Spleen (tissue), 11 donors: Measurements from ENCODE around the gene EXT2. TPM values are rescaled to one million over a fixed set of nuclear protein-coding genes. Genes with fewer than 3 reads are reported as not detected.

ENCODE experiments used
- DNase-seq: peaks from one replicate; pipeline ENCODE4 v3.0.0-alpha.2; 2020
- H3K27ac ChIP-seq, 8 donors: fragments of 200-600 bp; sonication (generic) in 7 of 8; 1 replicate in 4 of 8; 2 replicates in 4 of 8; pipeline versions ENCODE4 v1.5.0 to v1.8.0; 2016 to 2021; ENCODE audit warnings: inconsistent platforms in 4 of 8, mild to moderate bottlenecking in 4 of 8, moderate library complexity in 1 of 8
- H3K27me3 ChIP-seq, 7 donors: fragments of 200-600 bp; sonication (generic) in 6 of 7; replicated peaks in 1 of 7; 1 replicate in 4 of 7; 2 replicates in 3 of 7; pipeline versions ENCODE4 v1.5.0 to v1.8.0; 2016 to 2021; ENCODE audit warnings: inconsistent platforms in 3 of 7, mild to moderate bottlenecking in 1 of 7
- H3K36me3 ChIP-seq, 6 donors: fragments of 200-600 bp; sonication (generic) in 5 of 6; 1 replicate in 4 of 6; 2 replicates in 2 of 6; pipeline versions ENCODE4 v1.5.0 to v1.8.0; 2016 to 2021; ENCODE audit warnings: inconsistent platforms in 2 of 6
- H3K4me1 ChIP-seq, 6 donors: fragments of 200-600 bp; sonication (generic) in 5 of 6; 1 replicate in 3 of 6; 2 replicates in 3 of 6; pipeline versions ENCODE4 v1.5.0 to v1.8.0; 2016 to 2021; ENCODE audit warnings: inconsistent platforms in 3 of 6
- H3K4me3 ChIP-seq, 8 donors: fragments of 200-600 bp; sonication (generic) in 7 of 8; 1 replicate in 4 of 8; 2 replicates in 4 of 8; pipeline versions ENCODE4 v1.5.0 to v1.8.0; 2016 to 2021; ENCODE audit warnings: inconsistent platforms in 4 of 8, mild to moderate bottlenecking in 4 of 8, moderate library complexity in 2 of 8
- H3K9me3 ChIP-seq, 8 donors: fragments of 200-600 bp; sonication (generic) in 7 of 8; 1 replicate in 4 of 8; 2 replicates in 4 of 8; pipeline versions ENCODE4 v1.5.0 to v1.8.0; 2016 to 2021; ENCODE audit warnings: inconsistent platforms in 4 of 8
- CTCF ChIP-seq, 11 experiments: fragments of 200-600 bp in 7 of 11; fragments of 450-650 bp in 4 of 11; sonication (generic) in 4 of 11; IDR thresholded peaks in 8 of 11; conservative IDR thresholded peaks in 3 of 11; 1 replicate in 7 of 11; 2 replicates in 4 of 11; pipeline versions ENCODE4 v1.4.0 to v1.8.0; 2016 to 2021; ENCODE audit warnings: antibody characterized with exemption in 11 of 11, inconsistent platforms in 4 of 11, mild to moderate bottlenecking in 1 of 11
- POLR2A ChIP-seq, 3 donors: fragments of 450-650 bp; IDR thresholded peaks; one replicate each; pipeline ENCODE4 v1.5.1; 2017; ENCODE audit warnings: antibody characterized with exemption in 3 of 3, mild to moderate bottlenecking in 1 of 3
- POLR2AphosphoS5 ChIP-seq, 3 donors: sonication (generic); formaldehyde crosslinking; IDR thresholded peaks; one replicate each; pipeline ENCODE4 v1.5.1; 2017; ENCODE audit warnings: antibody characterized with exemption in 3 of 3
- WGBS, 5 donors: extraction: QIAGEN DNeasy Blood & Tissue Kit in 3 of 5; methylation state at CpG; one replicate each; pipeline versions ENCODE4 v1.1.5 to v1.1.7; 2013 to 2018; 5-methylcytosine and 5-hydroxymethylcytosine counted together
- intact Hi-C: fragments of 100-400 bp; cut with DNase I; formaldehyde crosslinking; loops from one replicate; pipeline ENCODE4 v1.15.0; 2023; ENCODE audit warnings: low total_unique reads
- polyA plus RNA-seq, 3 donors: library from polyadenylated mRNA; stranded (reverse); fragments of 200-250 nt; gene quantifications; one replicate each; pipeline ENCODE4 v1.2.1, GENCODE V29; 2013
- total RNA-seq, 7 donors: library from RNA; depleted of rRNA in 3 of 7; stranded (reverse); fragments of >200 nt in 3 of 7; fragmentation: NEBNext Ultra II Directional in 4 of 7; extraction: Animal tissue kit (Norgen Biotek cat#: 25700) in 4 of 7; gene quantifications; one replicate each; pipeline versions ENCODE4 v1.1.0 to v1.2.1, GENCODE V29; 2016 to 2021
- donor health status: healthy with polysubstance abuse.
- donor health status: DM: no; HTN: no; CAD: no; lungs with moderate emphysema.
- donor health status: DM: no; HTN: no; CAD: no.
- donor health status: Bipolar disorder and iron deficiency.
- donor health status: healthy.
- donor health status: DM: no; HTN: no; CAD: no.
- donor health status: DM: yes; HTN: yes; CAD: no.

The EXT2 gene
- total and polyA plus RNA-seq, 10 donors, result 10.0 to 60.1 (median 41.3) TPM

DNA sequence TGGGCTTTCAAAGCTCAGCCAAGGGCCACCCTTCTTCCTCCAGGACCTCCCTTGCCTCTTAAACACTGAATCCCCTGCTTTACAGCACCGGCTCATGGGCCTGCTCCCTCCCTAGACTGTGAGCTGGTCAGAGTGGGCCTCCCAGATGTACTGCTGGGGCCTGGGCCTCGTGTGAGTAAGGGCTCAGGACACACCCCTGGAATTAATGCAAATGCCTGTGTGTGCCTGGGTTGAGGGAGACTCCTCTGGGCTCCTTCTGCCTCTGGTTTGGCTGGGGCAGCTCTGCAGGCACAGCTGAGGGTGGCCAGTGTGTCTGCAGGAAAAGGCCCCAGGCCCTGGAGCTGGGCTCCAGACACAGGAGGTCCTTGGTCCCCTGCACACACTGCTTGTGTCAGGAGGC lies 190.3 kb downstream of the EXT2 start:
- 50 to 82% (median 68%) methylated on average over 2 of the region's 2 CpGs for WGBS, 5 donors
- intact Hi-C loops, result loop anchor here (5.0 kb wide), 1 partner anchor 252 kb away; no protein-coding TSS in a partner anchor

GRCh38 chr11:44286268-44286880 lies 190.9 kb downstream of the EXT2 start:
- Histone ChIP-seq H3K27me3 (peaks cover 0 to 18% (median 0%) of the 10 kb centered on the region in 7 donors), H3K4me1 (no peaks in the 10 kb centered on the region), H3K9me3 (no peaks in the 10 kb centered on the region), H3K27ac (no peak overlapping the region), H3K36me3 (no peaks in the 10 kb centered on the region), H3K4me3 (no peak overlapping the region)
- no peak for TF ChIP-seq POLR2A (IDR thresholded peaks at IDR 0.05)
- no peak for TF ChIP-seq POLR2AphosphoS5 (IDR thresholded peaks at IDR 0.05)
- TF ChIP-seq CTCF (IDR thresholded peaks at IDR 0.05 in 8 of 11, conservative IDR thresholded peaks at IDR 0.05 in 3 of 11), result peak; percentile 82 to 97 (median 94)
- DNase-seq, result peak; percentile 87
- intact Hi-C loops, result loop anchor here (5.0 kb wide), 1 partner anchor 251 kb away; no protein-coding TSS in a partner anchor
- 58 to 68% (median 59%) methylated on average over 9 to 10 of the region's 10 CpGs for WGBS, 5 donors

More for the DNA sequence above, 190.3 kb downstream of the EXT2 start:
- no peaks in the 10 kb centered on the region for H3K4me1 ChIP-seq
- H3K27me3 ChIP-seq, result peaks cover 0 to 18% (median 0%) of the 10 kb centered on the region in 7 donors
- DNase-seq, result no peak
- no peak overlapping the region for H3K4me3 ChIP-seq
- H3K9me3 ChIP-seq, result no peaks in the 10 kb centered on the region
- H3K27ac ChIP-seq, result no peak overlapping the region
- no peak for TF ChIP-seq CTCF (IDR thresholded peaks at IDR 0.05 in 8 of 11, conservative IDR thresholded peaks at IDR 0.05 in 3 of 11)
- TF ChIP-seq POLR2A (IDR thresholded peaks at IDR 0.05), result no peak
- no peak for TF ChIP-seq POLR2AphosphoS5 (IDR thresholded peaks at IDR 0.05)
- no peaks in the 10 kb centered on the region for H3K36me3 ChIP-seq

- WGBS, 5 donors, result 80 to 87% (median 85%) methylated on average over 11 of the region's 11 CpGs
- Histone ChIP-seq H3K9me3 (no peaks in the 10 kb centered on the region), H3K36me3 (no peaks in the 10 kb centered on the region), H3K4me3 (no peak overlapping the region), H3K27me3 (peaks cover 0 to 22% (median 0%) of the 10 kb centered on the region in 7 donors), H3K4me1 (no peaks in the 10 kb centered on the region), H3K27ac (no peak overlapping the region)
- no peak for DNase-seq
- no peak for TF ChIP-seq POLR2A (IDR thresholded peaks at IDR 0.05)
- TF ChIP-seq CTCF (IDR thresholded peaks at IDR 0.05 in 8 of 11, conservative IDR thresholded peaks at IDR 0.05 in 3 of 11), result no peak
- intact Hi-C loops, result loop anchor here (5.0 kb wide), 1 partner anchor 250 kb away; no protein-coding TSS in a partner anchor
Measured at GRCh38 chr11:44286911-44287310, 191.4 kb downstream of the EXT2 start.

DNA sequence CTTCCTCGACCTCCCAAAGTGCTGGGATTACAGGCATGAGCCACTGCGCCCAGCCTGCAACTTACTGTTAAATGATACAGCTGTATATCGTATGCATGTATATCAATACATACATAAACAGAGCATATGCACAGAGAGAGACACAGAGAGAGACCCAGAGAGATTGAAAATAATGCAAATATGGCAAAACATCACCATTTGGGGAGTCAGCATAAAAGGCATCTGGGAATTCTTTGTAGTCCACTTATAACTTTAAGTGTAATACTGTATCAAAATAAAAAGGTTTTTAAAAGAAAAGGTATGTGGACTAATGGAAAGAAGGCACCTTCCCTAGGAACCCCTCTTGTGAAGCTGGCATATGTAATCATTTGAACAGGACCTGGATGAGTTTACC lies 192.7 kb downstream of the EXT2 start:
- H3K4me3 ChIP-seq, result no peak overlapping the region
- H3K4me1 ChIP-seq, result no peaks in the 10 kb centered on the region
- TF ChIP-seq POLR2A (IDR thresholded peaks at IDR 0.05), result no peak
- TF ChIP-seq POLR2AphosphoS5 (IDR thresholded peaks at IDR 0.05), result no peak
- no peak for TF ChIP-seq CTCF (IDR thresholded peaks at IDR 0.05 in 8 of 11, conservative IDR thresholded peaks at IDR 0.05 in 3 of 11)
- H3K36me3 ChIP-seq, result no peaks in the 10 kb centered on the region
- H3K27ac ChIP-seq, result no peak overlapping the region
- no peak for DNase-seq
- WGBS, 5 donors, result 79 to 89% (median 88%) methylated on average over 3 of the region's 3 CpGs
- peaks cover 0 to 23% (median 0%) of the 10 kb centered on the region in 7 donors for H3K27me3 ChIP-seq
- no peaks in the 10 kb centered on the region for H3K9me3 ChIP-seq
- intact Hi-C loops, result loop anchor here (5.0 kb wide), 1 partner anchor 249 kb away; no protein-coding TSS in a partner anchor
